Neural crest cell (in vitro differentiated cells): ENCODE data around the gene ETV6. TPM values are rescaled to one million over a fixed set of nuclear protein-coding genes. Genes with fewer than 3 reads are reported as not detected.

Experiments
- DNase-seq: peaks from one replicate; pipeline ENCODE4 v3.0.0; 2021; ENCODE audit warnings: low read depth, mixed read lengths, low spot score
- H3K27ac Mint-ChIP-seq: one replicate; pipeline ENCODE4 v1.8.0; 2021; ENCODE audit warnings: mild to moderate bottlenecking, mixed read lengths; ENCODE audit not compliant: unreplicated experiment
- H3K27me3 Mint-ChIP-seq: 2 replicates; pipeline ENCODE4 v1.8.0; 2021; ENCODE audit warnings: low read depth, mild to moderate bottlenecking, mixed read lengths
- H3K36me3 Mint-ChIP-seq: 2 replicates; pipeline ENCODE4 v1.8.0; 2021; ENCODE audit warnings: low read depth, mild to moderate bottlenecking, mixed read lengths
- H3K4me1 Mint-ChIP-seq: 2 replicates; pipeline ENCODE4 v1.8.0; 2021; ENCODE audit warnings: mixed read lengths
- H3K4me3 Mint-ChIP-seq: one replicate; pipeline ENCODE4 v1.8.0; 2021; ENCODE audit warnings: mild to moderate bottlenecking, mixed read lengths
- H3K9me3 Mint-ChIP-seq: 2 replicates; pipeline ENCODE4 v1.8.0; 2021; ENCODE audit warnings: mixed read lengths
- total RNA-seq: library from RNA; stranded (reverse); gene quantifications from 2 replicates; pipeline ENCODE4 v1.2.1, GENCODE V29; 2021
- TF ChIP-seq, protein P1 (sequence below): fragments of 200-600 bp; sonication (generic); conservative IDR thresholded peaks from 2 replicates; pipeline ENCODE4 v1.5.0; 2021; ENCODE audit warnings: antibody characterized with exemption, mild to moderate bottlenecking

The ETV6 gene
- total RNA-seq, 1 donor from 2014 or later, result 18.7 TPM

DNA sequence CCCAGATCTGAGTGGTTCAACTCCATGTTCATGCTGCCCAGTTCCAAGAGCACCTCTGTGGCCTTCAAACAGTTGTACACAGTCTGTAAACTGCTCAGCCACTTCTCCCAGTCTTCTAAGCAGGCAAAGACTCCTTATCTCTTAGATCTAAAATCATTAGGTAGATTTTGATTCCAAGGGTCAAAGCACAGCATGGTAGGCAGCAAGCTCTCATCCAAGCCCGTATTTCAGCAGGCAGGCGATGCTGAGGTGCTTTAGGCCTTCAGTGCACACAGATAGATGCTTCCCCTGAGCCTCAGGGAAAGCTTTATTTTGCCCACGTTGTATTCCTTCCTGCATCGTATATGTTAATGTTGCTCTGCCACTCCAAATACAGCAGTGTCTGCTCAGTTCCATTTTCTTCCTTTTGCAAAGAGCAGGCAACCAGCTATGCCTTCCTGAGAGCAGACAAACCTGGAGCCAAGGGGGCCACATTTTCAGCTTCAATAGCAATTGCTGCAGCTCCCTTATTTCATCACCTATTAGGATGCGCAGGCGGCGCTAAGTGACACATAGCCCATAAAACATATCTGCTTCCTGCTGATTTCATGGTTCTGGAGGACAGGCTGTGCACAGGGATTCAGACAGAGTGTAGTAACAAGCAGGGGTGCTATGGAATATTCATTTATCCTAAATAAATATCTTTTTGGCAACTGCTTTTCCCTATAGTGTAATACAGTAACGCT lies 67.5 kb downstream of the ETV6 start:
- peaks cover 4% of the 10 kb centered on the region for H3K36me3 Mint-ChIP-seq
- no peak overlapping the region for H3K4me3 Mint-ChIP-seq
- H3K27me3 Mint-ChIP-seq, result no peaks in the 10 kb centered on the region
- peaks cover 34% of the 10 kb centered on the region for H3K4me1 Mint-ChIP-seq
- DNase-seq, result no peak
- TF ChIP-seq, protein P1, sequence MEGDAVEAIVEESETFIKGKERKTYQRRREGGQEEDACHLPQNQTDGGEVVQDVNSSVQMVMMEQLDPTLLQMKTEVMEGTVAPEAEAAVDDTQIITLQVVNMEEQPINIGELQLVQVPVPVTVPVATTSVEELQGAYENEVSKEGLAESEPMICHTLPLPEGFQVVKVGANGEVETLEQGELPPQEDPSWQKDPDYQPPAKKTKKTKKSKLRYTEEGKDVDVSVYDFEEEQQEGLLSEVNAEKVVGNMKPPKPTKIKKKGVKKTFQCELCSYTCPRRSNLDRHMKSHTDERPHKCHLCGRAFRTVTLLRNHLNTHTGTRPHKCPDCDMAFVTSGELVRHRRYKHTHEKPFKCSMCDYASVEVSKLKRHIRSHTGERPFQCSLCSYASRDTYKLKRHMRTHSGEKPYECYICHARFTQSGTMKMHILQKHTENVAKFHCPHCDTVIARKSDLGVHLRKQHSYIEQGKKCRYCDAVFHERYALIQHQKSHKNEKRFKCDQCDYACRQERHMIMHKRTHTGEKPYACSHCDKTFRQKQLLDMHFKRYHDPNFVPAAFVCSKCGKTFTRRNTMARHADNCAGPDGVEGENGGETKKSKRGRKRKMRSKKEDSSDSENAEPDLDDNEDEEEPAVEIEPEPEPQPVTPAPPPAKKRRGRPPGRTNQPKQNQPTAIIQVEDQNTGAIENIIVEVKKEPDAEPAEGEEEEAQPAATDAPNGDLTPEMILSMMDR, result no peak
- peak overlapping the region; percentile 32 for H3K27ac Mint-ChIP-seq
- H3K9me3 Mint-ChIP-seq, result peaks cover 7% of the 10 kb centered on the region

GRCh38 chr12:11717519-11717961 lies 68.1 kb downstream of the ETV6 start:
- no peak for DNase-seq
- TF ChIP-seq, protein P1, result no peak
- Mint-ChIP-seq H3K27me3 (no peaks in the 10 kb centered on the region), H3K4me3 (no peak overlapping the region), H3K4me1 (peaks cover 32% of the 10 kb centered on the region), H3K27ac (peak overlapping the region; percentile 59), H3K9me3 (peaks cover 7% of the 10 kb centered on the region), H3K36me3 (peaks cover 4% of the 10 kb centered on the region)

- TF ChIP-seq, protein P1, result no peak
- Mint-ChIP-seq H3K4me1 (peaks cover 32% of the 10 kb centered on the region), H3K27me3 (no peaks in the 10 kb centered on the region), H3K36me3 (peaks cover 4% of the 10 kb centered on the region), H3K4me3 (no peak overlapping the region), H3K9me3 (peaks cover 7% of the 10 kb centered on the region), H3K27ac (no peak overlapping the region)
- no peak for DNase-seq
These were observed 68.6 kb downstream of the ETV6 start for GRCh38 chr12:11718105-11718504.

- Mint-ChIP-seq H3K36me3 (peaks cover 4% of the 10 kb centered on the region), H3K27ac (peak overlapping the region; percentile 39), H3K27me3 (no peaks in the 10 kb centered on the region), H3K4me1 (peaks cover 32% of the 10 kb centered on the region), H3K4me3 (no peak overlapping the region), H3K9me3 (peaks cover 7% of the 10 kb centered on the region)
- TF ChIP-seq, protein P1, result no peak
- no peak for DNase-seq
These were observed 69.3 kb downstream of the ETV6 start for GRCh38 chr12:11718768-11719253.

- no peaks in the 10 kb centered on the region for H3K27me3 Mint-ChIP-seq
- H3K27ac Mint-ChIP-seq, result peak overlapping the region; percentile 57
- peaks cover 32% of the 10 kb centered on the region for H3K4me1 Mint-ChIP-seq
- no peak overlapping the region for H3K4me3 Mint-ChIP-seq
- no peak for DNase-seq
- peaks cover under 1% of the 10 kb centered on the region for H3K36me3 Mint-ChIP-seq
- TF ChIP-seq, protein P1, result no peak
- H3K9me3 Mint-ChIP-seq, result peaks cover 7% of the 10 kb centered on the region
These were observed 70.2 kb downstream of the ETV6 start for GRCh38 chr12:11719678-11720099.
